GM23248 (cell line): ENCODE data around the gene POLR2J3.
"Not testable (repeated sequence)": the region's sequence is repeated elsewhere in the genome, so short reads cannot be mapped to it uniquely, and the experiment has no call there.

Experiments
- EZH2 ChIP-seq: fragments of 200-600 bp; sonication (generic); IDR thresholded peaks from 2 replicates; pipeline ENCODE4 v1.6.1; 2018; ENCODE audit warnings: antibody characterized with exemption, mild to moderate bottlenecking; ENCODE audit not compliant: insufficient read depth, poor library complexity, severe bottlenecking
- EZH2phosphoT487 ChIP-seq: fragments of 200-600 bp; sonication (generic); IDR thresholded peaks from 2 replicates; pipeline ENCODE4 v1.6.1; 2018; ENCODE audit warnings: antibody characterized with exemption, moderate library complexity, mild to moderate bottlenecking, low read depth; ENCODE audit not compliant: insufficient read depth

GRCh38 chr7:102532127-102532526 is 40.3 kb downstream of the POLR2J3 start:
- TF ChIP-seq EZH2, EZH2phosphoT487: not testable (repeated sequence)
